Tongue (tissue), 1 donor: ENCODE measurements around the gene TMCO2. TPM values are rescaled to one million over a fixed set of nuclear protein-coding genes. Genes with fewer than 3 reads are reported as not detected.

ENCODE experiments used
- total RNA-seq: library from RNA; depleted of rRNA; stranded (reverse); fragments of >200 nt; gene quantifications from one replicate; pipeline ENCODE4 v1.2.3, GENCODE V29; 2014

TMCO2 gene
- total RNA-seq, 1 donor from 2014 or later = not detected

Other genes with a start within 250 kb of the TMCO2 start
- gene CAP1, start 207.2 kb upstream of the TMCO2 start, total RNA-seq = 117 TPM
- gene PPT1, start 150.7 kb upstream of the TMCO2 start, total RNA-seq = 42.7 TPM
- gene RLF, start 86.5 kb upstream of the TMCO2 start, total RNA-seq = 47.4 TPM
- gene ZMPSTE24, start 10.3 kb downstream of the TMCO2 start, total RNA-seq = 51.1 TPM
- gene COL9A2, start 69.3 kb downstream of the TMCO2 start, total RNA-seq = 6.5 TPM
- 8.8 TPM for gene SMAP2, start 125.8 kb downstream of the TMCO2 start, total RNA-seq
- 1.5 TPM for gene ZFP69B, start 202.5 kb downstream of the TMCO2 start, total RNA-seq
- 3.0 TPM for gene ZFP69, start 229.4 kb downstream of the TMCO2 start, total RNA-seq